Omental fat pad (tissue), 4 donors: ENCODE measurements around the gene DNAH11. TPM values are rescaled to one million over a fixed set of nuclear protein-coding genes. Genes with fewer than 3 reads are reported as not detected.

Experiments used
- ATAC-seq: fragments of 150-250 bp; one replicate; pipeline ENCODE4 v1.9.1; 2016; ENCODE audit warnings: mild to moderate bottlenecking, moderate library complexity; ENCODE audit not compliant: low FRiP score
- DNase-seq: peaks from one replicate; pipeline ENCODE4 v3.0.0-alpha.2; 2019; ENCODE audit warnings: low spot score
- CTCF ChIP-seq, 3 donors: fragments of 450-650 bp; IDR thresholded peaks; one replicate each; pipeline ENCODE4 v1.5.1; 2016 to 2017; ENCODE audit warnings: antibody characterized with exemption in 3 of 3, mild to moderate bottlenecking in 3 of 3, moderate library complexity in 2 of 3
- total RNA-seq, 4 donors: library from RNA; depleted of rRNA; stranded (reverse); fragments of >200 nt; gene quantifications; one replicate each; pipeline ENCODE4 v1.1.0, GENCODE V29; 2016

Gene DNAH11
- total RNA-seq, 4 donors from 2014 or later: 0.32 to 0.88 (median 0.49) TPM

DNA sequence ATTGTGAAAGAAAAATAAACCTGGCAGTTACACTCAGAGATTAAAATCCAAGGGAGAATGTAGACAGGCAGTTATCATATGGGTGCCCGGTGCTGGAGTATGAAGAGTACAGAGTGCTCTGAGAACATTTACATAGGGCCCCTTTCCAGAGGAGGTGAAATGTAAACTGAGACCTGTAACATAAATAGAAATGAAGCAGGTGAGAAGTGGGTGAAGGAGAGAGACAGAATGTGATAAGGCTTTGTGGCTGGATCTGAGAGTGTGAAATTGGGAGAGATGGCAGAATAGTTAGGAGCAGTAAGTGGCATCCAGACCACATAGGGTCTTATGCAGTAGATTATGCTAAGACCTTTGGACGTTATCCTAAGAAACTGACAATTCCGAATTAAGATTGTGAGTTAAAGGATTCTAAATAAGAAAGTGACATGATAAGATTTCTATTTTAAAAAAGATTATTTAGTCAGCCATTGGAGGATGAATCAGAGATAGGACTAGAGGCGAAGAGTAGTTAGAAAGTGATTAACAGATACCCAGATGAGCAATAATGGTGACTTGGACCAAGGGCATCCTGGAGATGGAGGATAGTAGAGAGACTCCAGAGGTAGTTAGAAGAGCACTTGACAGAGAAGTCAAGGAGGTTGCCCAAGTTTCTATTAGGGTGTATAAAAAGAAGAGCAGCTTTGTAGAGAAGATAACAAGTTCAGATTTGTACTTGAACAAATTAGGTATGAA is 36.7 kb downstream of the DNAH11 start:
- DNase-seq (no peak), ATAC-seq (no peak)
- no peak for TF ChIP-seq CTCF (IDR thresholded peaks at IDR 0.05)

- DNase-seq (no peak), ATAC-seq (no peak)
- no peak for TF ChIP-seq CTCF (IDR thresholded peaks at IDR 0.05)
Measured at GRCh38 chr7:21580073-21580521, 37.3 kb downstream of the DNAH11 start.

DNA sequence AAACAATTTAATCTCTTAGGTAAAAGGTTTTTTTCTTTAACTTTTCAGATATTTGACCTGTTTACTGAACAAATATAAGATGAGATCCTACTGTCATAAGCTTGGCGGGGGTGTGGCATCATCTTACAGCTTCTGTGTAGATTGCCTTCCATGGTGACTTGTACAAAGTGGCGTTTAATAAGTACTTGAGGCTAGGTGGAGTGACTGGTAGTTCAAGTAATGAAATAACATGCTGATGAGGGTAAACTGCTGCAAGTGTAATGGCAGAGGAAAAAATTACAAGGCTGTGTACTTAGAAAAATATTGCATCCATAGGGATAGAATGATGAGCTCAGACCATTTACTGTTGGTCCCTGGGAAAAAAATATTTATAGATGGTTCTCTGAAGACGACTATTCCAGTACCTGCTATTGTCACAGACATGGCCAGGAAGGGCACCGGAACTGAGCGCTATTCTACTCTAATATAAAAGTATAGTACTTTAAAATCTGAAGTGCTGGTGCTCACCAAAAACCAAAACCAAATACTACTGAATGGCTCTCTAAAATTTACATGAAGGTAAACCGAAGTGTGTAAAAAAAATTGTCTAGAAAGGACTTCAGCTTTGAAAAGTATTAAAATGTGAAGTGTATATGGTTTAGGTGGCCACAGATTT is 42.4 kb downstream of the DNAH11 start:
- DNase-seq (no peak), ATAC-seq (no peak)
- no peak for TF ChIP-seq CTCF (IDR thresholded peaks at IDR 0.05)

GRCh38 chr7:21587139-21587784 is 44.4 kb downstream of the DNAH11 start:
- ATAC-seq: no peak
- DNase-seq: no peak

DNA sequence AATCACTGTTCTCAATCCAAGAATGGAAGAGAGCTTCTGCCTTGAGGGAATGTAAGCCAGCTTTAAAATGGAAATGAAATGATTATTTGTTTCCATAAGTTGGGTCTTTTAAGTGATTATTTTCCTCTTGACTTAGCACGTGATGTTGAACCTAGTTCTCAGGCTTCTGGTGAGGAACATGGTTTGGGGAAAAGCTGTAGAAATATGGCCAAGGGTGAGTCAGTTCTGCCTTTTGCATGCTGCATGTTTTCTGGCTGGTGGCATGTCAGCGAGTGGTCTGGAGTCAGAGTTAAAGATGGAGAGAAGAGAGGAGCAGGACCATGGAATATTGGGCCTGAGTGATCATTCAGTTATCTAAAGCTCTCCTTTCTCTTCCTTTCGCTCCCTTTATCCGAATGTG is 54.0 kb downstream of the DNAH11 start:
- TF ChIP-seq CTCF (IDR thresholded peaks at IDR 0.05): no peak
- DNase-seq (no peak), ATAC-seq (no peak)

More at GRCh38 chr7:21587139-21587784, 44.4 kb downstream of the DNAH11 start:
- TF ChIP-seq CTCF (IDR thresholded peaks at IDR 0.05): no peak

- TF ChIP-seq CTCF (IDR thresholded peaks at IDR 0.05): no peak
- no peak for DNase-seq
- no peak for ATAC-seq
Measured at GRCh38 chr7:21603462-21603861, 60.6 kb downstream of the DNAH11 start.
